Psoas muscle (tissue), 8 donors: ENCODE results near the gene MAPK11. TPM values are rescaled to one million over a fixed set of nuclear protein-coding genes. Genes with fewer than 3 reads are reported as not detected.

Experiments used
- ATAC-seq, 4 donors: fragments of 200-7000 bp; cut with Tn5 transposase; one replicate each; pipeline ENCODE4 v1.9.1; 2020; ENCODE audit warnings: moderate library complexity in 3 of 4, mild to moderate bottlenecking in 2 of 4
- DNase-seq, 2 donors: peaks; one replicate each; pipeline ENCODE4 v3.0.0-alpha.2; 2020
- H3K27ac ChIP-seq: fragments of 200-600 bp; one replicate; pipeline ENCODE4 v1.8.0; 2022
- H3K27me3 ChIP-seq, 3 donors: fragments of 200-600 bp in 1 of 3; one replicate each; pipeline versions ENCODE4 v1.6.1 to v1.8.0; 2013 to 2022; ENCODE audit warnings: low read length in 2 of 3, mild to moderate bottlenecking in 2 of 3, moderate library complexity in 1 of 3; ENCODE audit not compliant: insufficient read depth in 3 of 3
- H3K36me3 ChIP-seq, 2 donors: fragments of 200-600 bp in 1 of 2; one replicate each; pipeline versions ENCODE4 v1.6.1 to v1.8.0; 2013 to 2022; ENCODE audit warnings: low read depth in 1 of 2, mild to moderate bottlenecking in 1 of 2, moderate library complexity in 1 of 2; ENCODE audit not compliant: insufficient read depth in 1 of 2
- H3K4me1 ChIP-seq: fragments of 200-600 bp; one replicate; pipeline ENCODE4 v1.8.0; 2022
- H3K4me3 ChIP-seq: fragments of 200-600 bp; one replicate; pipeline ENCODE4 v1.8.0; 2022; ENCODE audit warnings: mild to moderate bottlenecking
- H3K9me3 ChIP-seq: fragments of 200-600 bp; one replicate; pipeline ENCODE4 v1.8.0; 2022
- WGBS, 3 donors: extraction: QIAGEN DNeasy Blood & Tissue Kit; methylation state at CpG; one replicate each; pipeline versions ENCODE4 v1.1.6 to v1.1.7; 2013; 5-methylcytosine and 5-hydroxymethylcytosine counted together
- intact Hi-C, 2 donors: fragments of 100-400 bp; cut with DNase I; formaldehyde crosslinking; loops; one replicate each; pipeline versions ENCODE4 v1.11.0 to v1.14.2; 2022
- polyA plus RNA-seq, 3 donors: library from polyadenylated mRNA; stranded (reverse); fragments of 200-250 nt; gene quantifications; one replicate each; pipeline ENCODE4 v1.2.3, GENCODE V29; 2013
- total RNA-seq, 4 donors: library from RNA; stranded (reverse); fragmentation: NEBNext Ultra II Directional in 2 of 4; extraction: Animal tissue kit (Norgen Biotek cat#: 25700) in 2 of 4; gene quantifications; one replicate each; pipeline versions ENCODE4 v1.2.1 to v1.2.4, GENCODE V29; 2021 to 2023
- TF ChIP-seq, protein P1 (sequence below): fragments of 200-600 bp; IDR thresholded peaks from one replicate; pipeline ENCODE4 v1.8.0; 2022; ENCODE audit warnings: antibody characterized with exemption
- donor health status: healthy with polysubstance abuse.
- donor health status: DM: no; HTN: no; CAD: no; lungs with moderate emphysema.
- donor health status: Bipolar disorder and iron deficiency.
- donor health status: healthy.
- donor health status: DM: yes; HTN: yes; CAD: no.
- donor health status: DM: no; HTN: no; CAD: no.
- donor health status: DM: no; HTN: no; CAD: no.
- donor health status: DM: yes; HTN: yes; CAD: no.

The MAPK11 gene
- total and polyA plus RNA-seq, 7 donors = 1.7 to 6.3 (median 4.8) TPM

DNA sequence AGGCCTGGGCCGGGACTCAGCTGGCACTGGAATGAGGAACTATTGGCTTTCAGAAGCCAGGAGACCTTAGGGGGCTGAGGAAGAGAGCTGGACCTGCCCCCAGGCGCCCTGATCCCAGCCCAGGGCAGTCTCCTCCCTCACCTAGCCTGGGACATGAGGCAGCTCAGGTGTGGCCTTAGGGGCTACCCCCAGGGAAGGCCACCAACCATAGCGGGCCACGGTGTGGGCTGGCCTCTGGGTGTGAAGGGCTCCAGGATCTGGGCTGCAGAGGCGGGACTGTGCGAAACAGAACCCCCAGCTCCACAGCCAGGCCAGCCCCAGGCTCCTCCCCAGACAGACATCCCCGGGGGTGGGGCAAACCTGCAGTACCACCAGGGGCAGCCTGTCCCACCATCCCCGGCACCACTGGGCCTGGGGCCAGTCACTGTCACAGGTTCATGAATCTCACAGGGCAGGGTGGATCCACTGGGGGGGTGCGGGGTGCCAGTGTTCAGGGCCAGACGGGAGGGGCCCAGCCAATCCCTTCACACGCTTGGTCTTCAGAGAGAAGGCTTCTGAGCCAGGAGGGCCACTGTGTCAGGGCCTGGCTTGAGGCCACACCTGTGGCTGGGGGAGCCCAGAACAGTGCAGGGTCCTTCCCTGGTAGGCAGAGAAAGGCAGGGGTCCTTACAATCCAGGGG, 33.8 kb upstream of the MAPK11 start:
- TF ChIP-seq, protein P1, sequence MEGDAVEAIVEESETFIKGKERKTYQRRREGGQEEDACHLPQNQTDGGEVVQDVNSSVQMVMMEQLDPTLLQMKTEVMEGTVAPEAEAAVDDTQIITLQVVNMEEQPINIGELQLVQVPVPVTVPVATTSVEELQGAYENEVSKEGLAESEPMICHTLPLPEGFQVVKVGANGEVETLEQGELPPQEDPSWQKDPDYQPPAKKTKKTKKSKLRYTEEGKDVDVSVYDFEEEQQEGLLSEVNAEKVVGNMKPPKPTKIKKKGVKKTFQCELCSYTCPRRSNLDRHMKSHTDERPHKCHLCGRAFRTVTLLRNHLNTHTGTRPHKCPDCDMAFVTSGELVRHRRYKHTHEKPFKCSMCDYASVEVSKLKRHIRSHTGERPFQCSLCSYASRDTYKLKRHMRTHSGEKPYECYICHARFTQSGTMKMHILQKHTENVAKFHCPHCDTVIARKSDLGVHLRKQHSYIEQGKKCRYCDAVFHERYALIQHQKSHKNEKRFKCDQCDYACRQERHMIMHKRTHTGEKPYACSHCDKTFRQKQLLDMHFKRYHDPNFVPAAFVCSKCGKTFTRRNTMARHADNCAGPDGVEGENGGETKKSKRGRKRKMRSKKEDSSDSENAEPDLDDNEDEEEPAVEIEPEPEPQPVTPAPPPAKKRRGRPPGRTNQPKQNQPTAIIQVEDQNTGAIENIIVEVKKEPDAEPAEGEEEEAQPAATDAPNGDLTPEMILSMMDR = no peak
- ATAC-seq = peak in 1 of 4 donors; percentile 37
- Histone ChIP-seq H3K4me1 (peaks cover 46% of the 10 kb centered on the region), H3K36me3 (no peaks in the 10 kb centered on the region), H3K27me3 (peaks cover 0 to 9% (median 0%) of the 10 kb centered on the region in 3 donors), H3K4me3 (peak overlapping the region; percentile 48), H3K27ac (peak overlapping the region; percentile 83), H3K9me3 (no peaks in the 10 kb centered on the region)
- DNase-seq = peak in 1 of 2 donors; percentile 59
- intact Hi-C loops = loop anchor here in 1 of 2 donors (2.0 kb wide), 1 partner anchor 53 kb away; the partner anchor contains the start of gene HDAC10
- 46 to 59% (median 54%) methylated on average over 11 of the region's 11 CpGs for WGBS, 3 donors

DNA sequence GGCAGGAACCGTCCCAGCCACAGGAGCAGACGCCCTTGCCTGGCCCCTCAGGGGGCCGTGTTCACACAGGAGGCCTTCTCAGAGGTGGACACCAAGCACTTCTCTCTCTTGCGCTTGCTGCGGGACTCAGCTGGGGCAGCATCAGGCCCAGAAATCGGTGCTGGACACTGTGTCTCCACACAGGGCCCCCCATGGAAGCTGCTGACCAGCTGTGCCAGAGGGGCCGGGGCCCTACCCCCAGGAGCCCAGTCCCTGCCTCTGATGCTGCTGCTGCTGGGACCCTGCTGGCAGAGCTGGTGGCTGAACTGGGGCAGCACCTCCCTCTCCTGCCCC, 33.3 kb upstream of the MAPK11 start:
- ATAC-seq (no peak), DNase-seq (no peak)
- intact Hi-C loops = loop anchor here in 1 of 2 donors (2.0 kb wide), 1 partner anchor 53 kb away; the partner anchor contains the start of gene HDAC10
- peaks cover 46% of the 10 kb centered on the region for H3K4me1 ChIP-seq
- H3K9me3 ChIP-seq = no peaks in the 10 kb centered on the region
- 58 to 81% (median 66%) methylated on average over 7 of the region's 7 CpGs for WGBS, 3 donors
- TF ChIP-seq, protein P1 = no peak
- H3K4me3 ChIP-seq = peak overlapping the region; percentile 48
- H3K36me3 ChIP-seq = no peaks in the 10 kb centered on the region
- H3K27ac ChIP-seq = peak overlapping the region; percentile 83
- H3K27me3 ChIP-seq = peaks cover 0 to 9% (median 0%) of the 10 kb centered on the region in 3 donors

DNA sequence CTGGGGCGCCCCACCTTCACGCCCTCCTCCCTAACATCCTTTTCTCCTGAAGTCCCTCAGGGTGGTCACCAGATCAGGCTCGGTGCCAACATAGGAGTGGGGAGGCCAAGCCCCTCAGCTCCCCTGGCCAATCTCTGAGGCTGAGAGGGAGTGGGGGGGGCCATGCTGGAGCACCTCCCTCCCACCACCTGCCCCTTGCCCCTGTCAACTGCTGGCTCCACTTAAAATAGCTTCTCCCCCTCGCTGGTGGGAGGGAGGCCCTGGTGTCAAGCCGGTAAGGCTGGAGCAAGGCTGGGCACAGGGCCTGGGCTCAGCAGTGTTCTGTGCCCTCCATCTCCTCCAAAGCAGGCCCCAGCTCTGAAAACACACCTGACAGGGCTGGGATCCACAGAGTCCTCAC, 32.4 kb upstream of the MAPK11 start:
- Histone ChIP-seq H3K4me1 (peaks cover 46% of the 10 kb centered on the region), H3K4me3 (no peak overlapping the region), H3K9me3 (no peaks in the 10 kb centered on the region), H3K36me3 (no peaks in the 10 kb centered on the region), H3K27ac (no peak overlapping the region), H3K27me3 (peaks cover 0 to 11% (median 0%) of the 10 kb centered on the region in 3 donors)
- intact Hi-C loops = loop anchor here in 1 of 2 donors (2.0 kb wide), 1 partner anchor 52 kb away; the partner anchor contains the start of gene HDAC10
- WGBS, 3 donors = 54 to 70% (median 54%) methylated on average over 4 to 5 of the region's 5 CpGs
- TF ChIP-seq, protein P1 = no peak
- no peak for DNase-seq
- ATAC-seq = no peak

DNA sequence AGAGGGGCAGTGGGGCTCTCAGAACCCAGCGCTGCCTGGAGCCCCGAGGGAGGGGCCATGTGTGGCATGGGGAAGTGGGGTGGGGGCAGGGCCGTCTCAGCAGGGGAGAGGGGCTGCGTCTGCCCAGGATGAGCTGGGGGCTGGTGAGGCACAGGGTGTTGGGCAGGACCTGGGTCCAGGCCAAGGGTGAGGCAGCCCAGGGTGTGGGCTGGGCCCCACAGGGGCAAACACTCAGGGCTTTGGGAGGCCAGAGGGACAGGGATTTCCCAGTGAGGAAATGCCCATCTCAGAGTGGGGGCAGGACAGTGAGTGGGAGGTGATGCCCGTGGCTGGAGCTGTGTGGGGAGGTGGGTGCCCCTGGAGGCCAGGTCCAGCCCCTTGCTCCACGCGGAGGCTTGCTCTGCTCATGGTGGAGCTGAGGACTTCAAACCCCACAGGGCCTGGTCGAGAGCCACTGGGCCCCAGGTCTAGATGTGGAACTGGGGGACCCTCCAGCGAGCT, 31.9 kb upstream of the MAPK11 start:
- H3K4me3 ChIP-seq = no peak overlapping the region
- peaks cover 0 to 10% (median 0%) of the 10 kb centered on the region in 3 donors for H3K27me3 ChIP-seq
- intact Hi-C loops = loop anchor here in 1 of 2 donors (2.0 kb wide), 1 partner anchor 51 kb away; the partner anchor contains the start of gene HDAC10
- TF ChIP-seq, protein P1 = no peak
- 59 to 72% (median 66%) methylated on average over 9 of the region's 9 CpGs for WGBS, 3 donors
- peak in 1 of 2 donors; percentile 46 for DNase-seq
- H3K4me1 ChIP-seq = peaks cover 46% of the 10 kb centered on the region
- ATAC-seq = no peak
- H3K27ac ChIP-seq = no peak overlapping the region
- H3K36me3 ChIP-seq = no peaks in the 10 kb centered on the region
- no peaks in the 10 kb centered on the region for H3K9me3 ChIP-seq
